NCI-H128 (cell line): ENCODE measurements around the gene CHMP2A.
"Not testable (repeated sequence)": the region's sequence is repeated elsewhere in the genome, so short reads cannot be mapped to it uniquely, and the experiment has no call there.

Experiments used
- DNase-seq: peaks from one replicate; lab custom pipeline; 2025; ENCODE audit not compliant: unreplicated experiment; lab: John Stamatoyannopoulos, UW

Gene CHMP2A

GRCh38 chr19:58513694-58514563, 41.0 kb downstream of the CHMP2A start:
- DNase-seq = peak; percentile 79

GRCh38 chr19:58513213-58513693, 41.7 kb downstream of the CHMP2A start:
- no peak for DNase-seq

- DNase-seq = no peak
Observed at GRCh38 chr19:58511353-58512208, 43.3 kb downstream of the CHMP2A start, which contains the start of gene SLC27A5. Gene SLC27A5, minus strand, starts transcription at chr19:58511992. Its CDS starts 37 bp downstream, at chr19:58511955.

- no peak for DNase-seq
Observed at GRCh38 chr19:58510084-58510862, 44.6 kb downstream of the CHMP2A start.

GRCh38 chr19:58509731-58510083, 45.2 kb downstream of the CHMP2A start:
- no peak for DNase-seq

GRCh38 chr19:58507602-58508223, 47.2 kb downstream of the CHMP2A start:
- DNase-seq = not testable (repeated sequence)
